ENCODE data around the gene CPN2.

CPN2 gene

GRCh38 chr3:194374935-194375334 is 23.8 kb upstream of the CPN2 start:
- no peak for TF ChIP-seq PPARA (CRISPR knock-in tag; IDR thresholded peaks at IDR 0.05; ENCODE audit: borderline replicate concordance)
- no peak for TF ChIP-seq ARNTL (CRISPR knock-in tag; IDR thresholded peaks at IDR 0.05; ENCODE audit: borderline replicate concordance, low read depth)
- no peak for TF ChIP-seq ESRRG (CRISPR knock-in tag; IDR thresholded peaks at IDR 0.05)
- no peak for TF ChIP-seq SNAI2 (CRISPR knock-in tag; IDR thresholded peaks at IDR 0.05)
- no peak for TF ChIP-seq OSR1 (CRISPR knock-in tag; IDR thresholded peaks at IDR 0.05)
- no peak for TF ChIP-seq POU6F1 (CRISPR knock-in tag; IDR thresholded peaks at IDR 0.05; ENCODE audit: borderline replicate concordance, low read depth)
- TF ChIP-seq ZFP30 (CRISPR knock-in tag; IDR thresholded peaks at IDR 0.05) = no peak
- TF ChIP-seq CREB5 (CRISPR knock-in tag; IDR thresholded peaks at IDR 0.05; ENCODE audit: low read depth) = no peak
- no peak for ATAC-seq

- TF ChIP-seq ZNF70 (CRISPR knock-in tag; IDR thresholded peaks at IDR 0.05) (no peak), SNAI2 (CRISPR knock-in tag; IDR thresholded peaks at IDR 0.05) (no peak), CREB5 (CRISPR knock-in tag; IDR thresholded peaks at IDR 0.05; ENCODE audit: low read depth) (no peak), ZNF565 (CRISPR knock-in tag; conservative IDR thresholded peaks at IDR 0.05; ENCODE audit: low read depth) (no peak), ZFP30 (CRISPR knock-in tag; IDR thresholded peaks at IDR 0.05) (no peak), PPARA (CRISPR knock-in tag; IDR thresholded peaks at IDR 0.05; ENCODE audit: borderline replicate concordance) (no peak), ZC3H10 (CRISPR knock-in tag; IDR thresholded peaks at IDR 0.05) (no peak), TCF4 (CRISPR knock-in tag; IDR thresholded peaks at IDR 0.05; ENCODE audit: borderline replicate concordance) (no peak), TOX (CRISPR knock-in tag; IDR thresholded peaks at IDR 0.05; ENCODE audit: borderline replicate concordance) (no peak), ESRRG (CRISPR knock-in tag; IDR thresholded peaks at IDR 0.05) (no peak)
Measured at GRCh38 chr3:194373899-194374298, 22.8 kb upstream of the CPN2 start.

GRCh38 chr3:194373028-194373427 is 21.9 kb upstream of the CPN2 start:
- ATAC-seq = no peak
- no peak for TF ChIP-seq CSRNP3 (CRISPR knock-in tag; IDR thresholded peaks at IDR 0.05)
- no peak for TF ChIP-seq ZFP3 (CRISPR knock-in tag; IDR thresholded peaks at IDR 0.05)
- TF ChIP-seq TSHZ2 (CRISPR knock-in tag; IDR thresholded peaks at IDR 0.05) = no peak
- TF ChIP-seq ZC3H10 (CRISPR knock-in tag; IDR thresholded peaks at IDR 0.05) = no peak
- TF ChIP-seq PPARA (CRISPR knock-in tag; IDR thresholded peaks at IDR 0.05; ENCODE audit: borderline replicate concordance) = no peak
- no peak for TF ChIP-seq ESRRG (CRISPR knock-in tag; IDR thresholded peaks at IDR 0.05)
- TF ChIP-seq ARNTL (CRISPR knock-in tag; IDR thresholded peaks at IDR 0.05; ENCODE audit: borderline replicate concordance, low read depth) = no peak
- TF ChIP-seq ZNF8 (CRISPR knock-in tag; IDR thresholded peaks at IDR 0.05) = no peak
- TF ChIP-seq CREB5 (CRISPR knock-in tag; IDR thresholded peaks at IDR 0.05; ENCODE audit: low read depth) = no peak
- no peak for TF ChIP-seq OSR1 (CRISPR knock-in tag; IDR thresholded peaks at IDR 0.05)
- no peak for TF ChIP-seq ZFP30 (CRISPR knock-in tag; IDR thresholded peaks at IDR 0.05)

More at GRCh38 chr3:194373899-194374298, 22.8 kb upstream of the CPN2 start:
- no peak for ATAC-seq
